HG02973 (cell line): ENCODE measurements around the gene CAMK2A.

Source experiments
- ATAC-seq: cut with Tn5 transposase; IDR thresholded peaks from one replicate; pipeline ENCODE4 v1.9.1; 2021; ENCODE audit warnings: moderate library complexity; ENCODE audit not compliant: unreplicated experiment

CAMK2A gene

DNA sequence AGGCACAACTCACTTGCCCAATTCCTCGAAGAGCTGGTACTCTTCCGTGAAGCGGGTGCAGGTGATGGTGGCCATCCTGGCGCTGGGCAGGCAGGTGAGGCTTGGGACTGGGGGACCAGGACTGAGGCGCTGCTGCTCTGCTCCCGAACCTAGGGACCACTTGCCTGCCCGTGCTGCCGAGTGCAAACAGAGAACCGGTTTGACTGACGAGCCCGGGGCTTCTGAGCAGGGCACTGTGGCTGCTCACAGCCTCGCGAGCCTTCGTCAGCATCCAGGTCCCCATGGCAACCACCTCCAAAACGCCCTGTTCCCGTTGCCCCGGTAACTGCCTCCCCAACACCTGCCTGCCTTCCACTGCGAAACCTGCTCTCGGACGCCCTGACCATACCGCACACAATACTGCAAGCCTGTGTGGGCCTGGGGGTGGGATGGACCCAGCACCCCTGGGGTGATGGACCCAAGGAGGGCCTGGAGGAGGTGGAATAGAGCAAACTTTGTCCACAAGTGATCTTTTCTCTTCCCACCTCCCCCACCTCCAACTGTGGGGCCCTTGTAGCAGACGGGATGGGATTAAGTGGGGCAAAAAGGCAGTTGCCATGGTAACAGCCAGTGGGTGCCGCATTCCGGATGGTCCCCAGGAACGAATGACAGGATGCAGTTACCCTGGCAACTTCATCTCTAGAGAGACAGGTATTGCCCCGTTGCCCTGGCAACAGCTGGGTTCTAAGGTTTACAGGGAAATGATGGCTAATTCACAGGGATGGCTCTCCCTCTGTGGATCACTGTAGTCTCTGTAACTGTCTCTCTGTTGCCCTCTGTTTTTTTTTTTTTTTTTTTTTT lies at the start of gene CAMK2A:
Gene CAMK2A (minus strand): TSS at position 223 of the 840 bp plus-strand sequence. CDS start 148 bp downstream, at position 75.
- no peak for ATAC-seq

DNA sequence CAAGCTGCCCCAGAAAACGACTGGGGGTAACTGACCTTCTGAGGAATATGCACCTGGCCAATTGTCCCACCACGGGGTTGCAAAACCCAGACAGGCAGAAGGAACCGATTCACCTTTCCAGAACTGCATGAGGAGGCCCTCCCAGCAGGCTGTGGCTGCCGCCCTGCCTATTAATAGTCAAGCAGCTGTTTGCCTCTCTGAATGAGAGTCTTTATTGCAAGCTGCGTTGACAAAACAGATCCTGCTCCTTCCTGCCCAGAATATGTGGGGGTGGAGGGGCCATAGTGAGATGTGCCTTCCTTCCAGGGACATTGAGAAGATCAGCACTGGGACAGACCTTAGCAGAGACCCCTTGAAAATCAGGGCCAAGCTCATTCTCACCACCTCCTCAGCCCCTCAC lies 49.6 kb upstream of the CAMK2A start:
- no peak for ATAC-seq

DNA sequence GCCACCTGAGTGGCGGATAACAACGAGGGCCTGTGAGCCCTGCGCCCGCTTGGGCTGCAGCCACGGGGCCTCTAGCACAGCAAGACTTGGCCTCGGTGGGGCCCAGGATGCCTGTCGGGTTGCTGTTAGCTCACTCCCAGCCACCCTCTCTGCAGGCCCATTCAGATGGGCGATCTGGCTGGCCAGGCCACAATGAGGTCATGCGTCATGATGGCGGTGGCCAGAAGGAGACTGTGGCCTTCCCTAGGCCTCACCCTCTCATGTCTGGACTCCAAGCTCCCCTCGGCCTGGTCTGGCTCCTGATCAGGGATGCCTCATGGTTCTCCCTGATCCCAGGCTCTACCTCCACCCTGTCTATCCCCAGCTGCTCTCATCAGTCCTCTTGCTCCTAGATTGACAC lies 49.0 kb upstream of the CAMK2A start:
- ATAC-seq, result no peak

DNA sequence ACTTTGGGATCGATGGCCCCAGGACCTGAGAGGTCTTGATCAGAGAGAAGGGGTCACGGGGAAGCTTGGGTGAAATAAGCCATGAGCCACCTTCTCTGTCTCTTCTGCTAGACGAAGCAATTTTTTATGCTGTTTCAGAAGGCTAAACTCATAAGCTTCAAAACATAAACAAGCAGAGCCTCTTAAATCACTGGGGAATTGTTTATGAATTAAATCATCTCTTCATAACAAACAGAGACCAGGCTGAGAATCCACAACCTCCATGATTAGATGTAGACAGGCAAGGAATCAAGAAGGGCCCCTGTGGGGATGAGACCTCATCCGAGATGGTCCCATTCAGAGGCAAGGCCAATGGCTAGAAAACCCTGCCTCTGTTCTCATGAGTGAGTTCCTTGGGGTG lies 46.2 kb upstream of the CAMK2A start:
- ATAC-seq, result no peak

DNA sequence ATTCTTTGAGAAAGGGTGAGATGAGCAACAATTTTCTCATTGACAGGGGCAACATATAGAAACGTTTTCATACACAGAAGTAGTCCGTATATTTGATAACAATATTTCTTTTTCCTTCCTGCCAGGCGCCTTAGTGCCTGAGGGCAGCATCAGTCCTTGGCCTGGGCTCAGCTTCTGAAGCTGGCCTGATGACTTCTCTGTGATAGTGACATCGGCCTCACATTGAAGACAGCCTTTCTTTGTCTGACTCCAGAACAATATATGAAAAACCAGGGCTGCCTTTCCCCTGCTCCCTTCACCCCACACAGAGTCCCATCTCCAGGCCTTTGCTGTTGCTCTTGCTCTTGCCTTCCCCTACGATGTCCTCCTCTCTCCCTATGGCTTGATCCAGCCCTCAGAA lies 43.8 kb upstream of the CAMK2A start:
- ATAC-seq, result no peak

DNA sequence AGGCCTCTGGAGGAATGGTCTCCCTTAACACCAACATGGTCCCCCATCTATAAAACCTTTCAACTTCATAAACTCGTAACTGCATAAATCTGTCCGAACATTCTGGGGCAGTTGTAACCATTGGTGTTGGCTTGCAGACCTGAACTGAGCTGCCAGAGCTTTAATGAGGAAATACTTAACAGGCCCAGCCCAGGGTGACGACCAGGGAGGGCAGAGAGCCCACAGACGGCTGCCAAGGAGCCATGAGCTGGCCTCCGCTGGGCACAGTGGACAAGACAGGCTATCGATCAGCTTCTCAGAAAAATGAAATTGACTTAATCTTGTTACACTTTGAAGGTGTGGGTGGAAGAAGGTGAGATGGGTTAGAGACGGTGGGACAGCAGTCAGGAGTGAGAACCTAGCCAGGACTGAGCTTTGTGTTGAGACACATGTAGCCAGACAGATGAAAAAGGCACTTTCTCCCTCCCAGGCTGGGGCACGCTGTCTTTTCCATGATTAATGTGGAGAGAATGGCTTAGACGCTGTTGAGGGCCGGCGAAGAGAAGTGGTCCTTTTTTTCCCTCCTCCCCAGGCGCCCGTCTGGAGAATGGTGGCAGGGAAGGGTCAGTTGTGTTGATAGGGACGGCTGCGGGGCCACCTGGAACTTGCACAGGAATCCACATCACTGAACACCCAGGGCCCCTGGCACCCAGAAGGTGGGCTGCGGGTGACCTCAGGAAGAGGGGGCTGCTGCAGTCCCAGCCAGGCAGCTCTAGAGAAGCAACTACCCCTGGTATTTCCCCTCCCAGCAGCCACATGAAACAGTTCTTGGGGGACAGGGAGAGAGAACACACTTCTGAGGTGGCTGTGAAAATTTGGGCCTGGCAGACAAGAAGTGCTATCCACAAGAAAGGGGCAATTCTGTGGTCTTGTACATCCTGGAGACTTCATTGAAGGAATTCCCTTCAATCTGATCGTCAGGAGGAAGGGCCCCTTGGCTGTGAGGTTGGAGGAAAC lies 40.6 kb upstream of the CAMK2A start:
- ATAC-seq, result no peak

DNA sequence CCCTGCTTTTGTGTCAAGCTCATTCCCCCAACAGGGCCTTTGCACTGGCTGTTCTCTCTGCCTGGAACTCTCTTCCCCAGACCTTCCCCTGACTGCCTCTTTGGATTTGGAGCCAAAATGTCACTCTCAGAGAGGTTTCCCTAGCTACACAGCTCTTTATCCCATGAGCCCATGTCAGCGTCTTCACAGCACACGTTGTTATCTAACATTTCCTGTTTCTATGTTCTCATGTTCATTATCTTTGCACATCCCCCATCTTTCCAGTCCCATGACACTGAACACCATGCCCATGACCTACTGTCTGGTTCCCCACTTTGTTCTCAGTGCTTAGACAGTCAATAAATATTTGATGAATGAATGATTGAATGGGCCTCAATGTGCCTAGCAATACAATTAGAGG lies 39.5 kb upstream of the CAMK2A start:
- ATAC-seq, result no peak

DNA sequence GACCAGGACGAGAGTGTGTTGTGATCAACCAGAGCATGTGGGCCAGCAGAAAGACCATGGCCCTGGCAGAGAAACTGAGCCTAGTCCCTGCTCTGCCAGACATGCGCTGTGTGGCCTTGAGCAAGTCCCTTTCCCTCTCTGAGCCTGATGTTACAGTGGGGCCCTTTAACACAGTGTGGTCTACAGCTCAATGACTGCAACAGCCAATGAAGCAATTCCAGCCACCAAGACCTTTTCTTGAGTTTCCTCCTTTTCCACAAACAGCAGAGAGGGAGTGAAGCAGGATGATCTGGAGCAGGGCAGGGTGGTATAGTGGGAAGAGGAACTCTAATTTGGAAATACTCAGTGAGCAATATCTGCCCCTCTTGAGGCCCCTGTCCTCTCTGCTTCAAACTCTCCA lies 38.9 kb upstream of the CAMK2A start:
- no peak for ATAC-seq

DNA sequence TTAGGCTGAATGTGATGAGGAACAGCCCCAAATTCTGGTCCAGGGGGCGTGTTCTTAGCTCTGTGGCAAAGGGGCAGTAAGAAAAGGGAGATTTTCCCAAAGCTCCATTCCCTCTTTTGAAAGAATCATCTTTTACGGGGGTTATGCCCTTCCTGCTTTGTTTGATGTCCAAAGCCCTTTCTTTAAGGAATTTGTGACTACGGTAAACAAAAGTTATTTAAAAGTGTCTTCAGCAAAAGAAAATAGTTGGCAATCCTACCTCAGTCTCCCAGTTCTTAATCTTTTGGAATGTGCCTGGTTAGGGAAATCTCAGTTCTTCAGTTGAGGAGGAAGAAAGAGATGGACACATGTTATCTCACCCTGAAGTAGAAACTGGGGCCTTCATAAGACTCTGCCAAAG lies 37.6 kb upstream of the CAMK2A start:
- no peak for ATAC-seq

DNA sequence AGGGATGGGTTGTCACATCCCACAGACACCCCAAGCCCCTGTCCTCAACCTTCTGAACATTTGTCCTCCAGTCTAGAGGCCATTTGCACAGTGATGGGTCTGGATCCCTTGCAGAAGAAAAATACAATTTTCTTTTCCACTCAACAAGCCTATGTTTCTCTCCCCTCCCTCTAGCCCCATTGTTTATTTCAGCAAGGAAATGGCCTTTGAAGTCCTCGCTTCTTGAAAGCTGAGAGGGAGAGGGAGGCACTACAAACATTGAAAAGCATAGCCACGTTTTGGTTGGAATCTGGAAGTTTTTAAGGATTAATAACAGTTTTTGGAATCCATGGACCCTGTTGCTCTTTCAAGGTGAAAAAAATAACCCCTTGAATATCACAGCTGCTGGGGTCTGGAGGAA lies 37.1 kb upstream of the CAMK2A start:
- no peak for ATAC-seq

DNA sequence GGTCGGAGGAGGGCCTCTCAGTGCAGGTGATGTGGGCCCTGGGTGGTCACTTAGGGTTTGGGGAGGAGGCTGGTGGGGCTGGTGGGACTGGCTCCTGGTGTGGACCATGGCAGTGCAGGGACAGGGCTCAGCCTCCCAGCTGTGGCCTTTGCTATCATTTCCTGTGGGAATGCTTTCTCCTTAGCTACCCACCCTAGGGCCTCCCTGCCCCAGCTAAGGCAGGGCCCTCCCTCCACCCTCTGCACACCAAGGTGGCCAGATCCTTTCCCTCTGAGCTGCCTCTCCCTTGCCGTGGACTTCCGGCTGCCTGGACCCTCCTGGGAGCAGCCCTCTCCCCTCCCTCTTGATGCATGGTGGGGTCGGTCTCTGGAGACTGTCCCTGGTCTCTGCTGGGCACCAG lies 35.9 kb upstream of the CAMK2A start:
- ATAC-seq, result no peak

DNA sequence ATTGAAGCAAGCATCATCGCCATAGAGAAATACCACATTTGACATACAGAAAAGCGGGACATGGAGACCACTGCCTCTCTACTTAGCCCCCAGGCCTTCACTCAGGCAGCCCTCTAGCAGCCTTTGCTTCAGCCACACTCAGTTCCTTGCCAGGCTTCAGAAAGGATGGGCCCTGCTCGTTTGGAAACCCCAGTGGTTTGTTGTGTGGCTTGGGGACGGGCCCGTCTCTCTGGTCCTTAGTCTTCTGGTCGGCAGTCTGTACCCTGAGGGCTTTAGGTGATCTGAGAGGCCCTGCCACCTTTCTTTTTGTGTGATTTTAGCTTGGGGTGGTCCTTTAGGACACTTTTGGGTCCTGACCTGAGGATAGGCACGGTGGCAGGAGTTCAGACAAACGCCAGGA lies 34.2 kb upstream of the CAMK2A start:
- ATAC-seq, result no peak

DNA sequence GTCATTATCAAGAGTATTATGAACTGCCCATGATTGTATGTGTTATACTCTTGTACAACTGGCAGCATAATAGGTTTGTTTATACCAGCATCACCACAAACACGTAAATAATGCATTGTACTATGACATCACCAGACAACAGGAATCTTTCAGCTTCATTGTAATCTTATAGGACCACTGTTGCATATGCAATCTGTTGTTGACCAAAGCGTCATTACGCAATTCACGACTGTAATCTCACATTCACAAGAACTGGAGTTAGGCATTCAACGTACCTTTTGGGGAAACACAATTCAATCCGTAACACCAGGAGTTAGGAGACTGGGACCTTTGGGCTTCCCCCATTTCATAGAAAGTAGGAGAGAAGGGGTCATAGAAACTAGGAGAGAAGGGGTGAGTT lies 33.5 kb upstream of the CAMK2A start:
- no peak for ATAC-seq

DNA sequence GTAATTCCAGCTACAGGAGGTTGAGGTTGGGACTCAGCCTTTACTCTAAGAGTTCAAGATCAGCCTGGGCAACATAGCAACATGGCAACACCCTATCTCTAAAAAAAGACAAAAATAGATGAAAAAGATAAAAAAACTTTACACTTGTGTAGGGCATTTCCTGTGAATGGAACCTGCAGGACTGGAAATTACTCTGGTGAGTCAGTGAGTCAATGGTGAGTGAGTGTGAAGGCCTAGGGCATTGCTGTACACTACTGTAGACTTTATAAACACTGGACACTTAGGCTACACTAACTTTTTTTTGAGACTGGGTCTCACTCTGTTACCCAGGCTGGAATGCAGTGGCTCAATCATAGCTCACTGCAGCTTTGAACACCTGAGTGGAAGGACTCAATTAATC lies 32.6 kb upstream of the CAMK2A start:
- ATAC-seq, result no peak

DNA sequence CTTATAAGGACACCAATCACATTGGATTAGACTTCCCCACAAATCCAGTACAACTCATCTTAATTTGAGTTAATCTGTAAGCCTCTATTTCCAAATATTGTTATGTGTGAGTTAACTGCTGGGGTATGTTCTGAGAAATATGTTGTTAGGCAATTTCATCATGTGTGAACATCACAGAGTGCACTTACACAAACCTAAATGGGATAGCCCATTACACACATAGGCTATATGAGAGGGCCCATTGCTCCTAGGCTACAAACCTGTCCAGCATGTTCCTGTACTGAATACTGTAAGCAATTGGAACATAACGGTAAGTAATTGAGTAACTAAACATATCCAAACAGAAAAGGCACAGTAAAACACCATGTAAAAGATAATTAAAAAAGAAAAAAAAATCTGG lies 32.2 kb upstream of the CAMK2A start:
- no peak for ATAC-seq

DNA sequence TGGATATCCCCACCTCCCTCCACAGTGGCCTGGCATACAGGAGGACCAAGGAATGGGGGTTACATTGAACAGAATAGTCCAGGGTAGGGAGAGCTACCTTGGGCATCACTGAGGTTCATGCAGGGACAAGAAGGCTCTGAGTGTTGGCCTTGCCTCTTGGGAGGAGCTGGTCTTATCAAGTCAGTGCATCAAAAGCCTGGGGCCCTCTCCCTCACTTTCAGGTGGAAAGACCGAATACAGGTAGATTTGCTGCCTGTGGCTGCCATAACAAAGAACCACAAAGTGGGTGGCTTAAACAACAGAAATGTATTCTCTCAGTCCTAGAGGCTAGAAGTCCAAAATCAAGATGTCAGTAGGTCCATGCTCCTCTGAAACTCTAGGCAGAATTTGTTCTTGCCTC lies 31.6 kb upstream of the CAMK2A start:
- no peak for ATAC-seq

DNA sequence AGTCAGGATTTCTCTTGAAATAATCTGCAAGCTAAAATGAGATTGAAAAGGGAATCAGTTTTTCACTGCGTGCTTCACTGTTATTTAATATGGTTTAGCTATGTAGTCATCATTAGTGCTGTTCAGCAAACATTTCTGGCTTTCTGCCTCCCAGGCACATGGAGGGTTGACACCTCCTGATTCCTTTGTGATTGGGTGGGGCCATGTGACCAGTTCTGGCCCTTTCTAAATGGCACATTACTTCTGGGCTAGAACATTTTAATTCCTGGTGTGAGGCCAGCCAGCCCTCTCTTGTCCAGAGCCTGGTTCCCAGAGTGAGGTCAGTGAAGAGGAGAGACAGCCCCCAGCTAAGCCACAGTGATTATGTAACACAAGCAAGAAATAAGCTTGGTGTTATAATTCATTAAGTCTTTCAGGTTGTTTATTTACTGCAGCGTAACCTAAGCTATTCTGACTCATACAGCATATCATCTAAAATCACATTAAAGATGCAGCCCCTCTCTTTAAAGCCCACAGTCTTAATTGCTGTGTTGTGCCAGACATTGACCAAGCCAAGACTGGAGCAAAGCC lies 30.6 kb upstream of the CAMK2A start:
- ATAC-seq, result no peak

DNA sequence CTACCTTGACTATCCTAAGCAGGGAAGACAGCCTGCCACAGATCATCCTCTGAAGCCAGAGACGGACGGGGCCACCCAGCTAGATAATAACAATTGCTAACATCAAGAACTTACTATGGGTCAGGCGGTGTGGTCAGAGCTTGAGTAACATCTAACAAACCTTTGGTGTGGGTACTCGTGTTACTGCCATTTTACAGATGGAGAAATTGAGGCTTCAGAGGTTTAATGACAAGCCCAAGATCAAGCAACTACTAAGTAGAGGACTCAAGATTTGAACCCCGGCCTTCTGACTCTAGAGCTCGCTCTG lies 29.9 kb upstream of the CAMK2A start:
- ATAC-seq, result no peak

DNA sequence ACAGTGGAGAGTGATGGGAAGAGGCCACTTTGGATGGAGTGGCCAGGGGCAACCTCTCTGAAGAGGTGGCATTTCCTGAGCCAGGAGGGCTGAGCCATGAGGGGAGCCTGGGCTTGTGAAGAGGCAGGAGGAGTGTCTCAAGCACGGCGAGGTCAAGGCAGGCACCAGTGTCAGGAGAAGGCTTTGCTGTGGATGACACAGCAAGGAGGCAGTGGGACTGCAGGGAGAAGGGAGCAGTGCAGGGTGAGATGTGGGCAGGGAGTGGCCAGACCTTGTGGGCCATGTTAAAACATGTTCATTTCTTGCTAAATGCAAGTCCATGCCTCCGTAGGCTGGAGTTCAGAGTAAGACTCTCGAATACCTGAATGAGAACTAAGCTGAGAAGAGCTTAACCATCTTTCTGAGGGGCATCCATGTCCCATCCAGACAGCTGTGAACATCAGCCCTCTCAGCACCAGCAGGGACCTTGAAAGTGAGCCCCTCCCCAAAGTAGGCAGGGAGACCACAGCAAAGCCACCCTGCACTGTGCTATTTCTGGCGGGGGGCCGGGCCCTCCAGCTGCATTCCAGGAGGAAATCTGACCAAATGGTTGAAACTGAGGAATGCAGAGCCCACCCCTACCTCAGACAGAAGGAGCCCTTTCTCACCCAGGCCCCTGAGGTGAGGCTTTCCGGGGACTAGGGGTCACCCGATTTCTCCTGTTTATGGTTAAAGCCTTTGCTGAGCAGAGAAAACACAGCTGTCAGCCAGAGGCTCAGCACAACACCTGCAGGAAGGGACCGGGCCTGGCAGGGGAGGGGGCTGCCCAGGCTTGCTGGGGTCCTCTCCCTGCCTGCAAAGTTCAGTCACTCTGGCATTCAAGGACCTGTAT lies 29.3 kb upstream of the CAMK2A start:
- ATAC-seq, result no peak

DNA sequence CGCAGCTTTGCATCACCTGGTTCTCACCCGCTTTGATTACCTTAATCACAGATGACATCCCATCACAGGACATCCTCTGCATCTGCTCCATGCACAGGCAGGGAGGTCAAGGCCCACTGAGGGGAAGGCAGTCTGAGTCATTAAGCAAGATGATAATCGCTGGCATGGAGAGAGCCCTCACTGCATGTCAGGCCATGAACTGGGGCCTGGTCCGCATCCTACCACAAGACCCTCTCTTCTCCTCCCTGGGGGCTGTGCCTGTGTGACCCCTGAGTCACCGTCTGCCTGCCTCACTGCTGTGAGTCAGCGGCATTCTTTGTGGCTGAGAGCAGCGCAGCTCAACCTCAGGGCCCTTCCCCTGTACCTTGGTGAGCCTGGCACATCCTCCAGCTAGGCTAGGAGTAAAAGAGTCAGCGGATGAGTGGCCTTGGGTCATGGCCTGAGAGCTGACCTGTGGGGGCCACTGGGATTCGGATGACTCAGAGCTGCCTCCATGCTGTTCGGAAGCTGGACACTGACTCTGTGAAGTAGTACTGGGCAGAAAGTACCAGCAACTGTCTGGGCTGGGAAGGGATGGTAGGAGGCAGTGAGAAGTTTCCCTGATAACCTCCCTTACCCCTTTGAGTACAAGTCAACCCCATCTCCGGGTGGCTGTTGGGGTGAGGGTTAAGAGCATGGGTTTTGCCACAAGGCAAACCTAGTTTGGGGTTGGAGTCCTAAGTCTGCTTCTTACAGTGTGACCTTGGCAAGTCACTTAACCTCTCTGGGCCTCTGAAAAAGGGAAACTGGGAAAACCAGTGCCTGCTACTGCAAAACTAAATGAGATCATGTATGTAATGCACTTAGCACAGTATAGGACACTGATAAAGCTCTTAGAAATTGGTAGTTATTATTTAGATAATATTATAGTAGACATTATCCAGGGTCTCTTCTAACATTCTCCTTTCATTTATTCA lies 27.8 kb upstream of the CAMK2A start:
- ATAC-seq, result no peak
